ENCODE data around the gene CDC20B.
A peak's percentile ranks its signal among the peaks of the same experiment; 100 is the strongest.

Gene CDC20B

DNA sequence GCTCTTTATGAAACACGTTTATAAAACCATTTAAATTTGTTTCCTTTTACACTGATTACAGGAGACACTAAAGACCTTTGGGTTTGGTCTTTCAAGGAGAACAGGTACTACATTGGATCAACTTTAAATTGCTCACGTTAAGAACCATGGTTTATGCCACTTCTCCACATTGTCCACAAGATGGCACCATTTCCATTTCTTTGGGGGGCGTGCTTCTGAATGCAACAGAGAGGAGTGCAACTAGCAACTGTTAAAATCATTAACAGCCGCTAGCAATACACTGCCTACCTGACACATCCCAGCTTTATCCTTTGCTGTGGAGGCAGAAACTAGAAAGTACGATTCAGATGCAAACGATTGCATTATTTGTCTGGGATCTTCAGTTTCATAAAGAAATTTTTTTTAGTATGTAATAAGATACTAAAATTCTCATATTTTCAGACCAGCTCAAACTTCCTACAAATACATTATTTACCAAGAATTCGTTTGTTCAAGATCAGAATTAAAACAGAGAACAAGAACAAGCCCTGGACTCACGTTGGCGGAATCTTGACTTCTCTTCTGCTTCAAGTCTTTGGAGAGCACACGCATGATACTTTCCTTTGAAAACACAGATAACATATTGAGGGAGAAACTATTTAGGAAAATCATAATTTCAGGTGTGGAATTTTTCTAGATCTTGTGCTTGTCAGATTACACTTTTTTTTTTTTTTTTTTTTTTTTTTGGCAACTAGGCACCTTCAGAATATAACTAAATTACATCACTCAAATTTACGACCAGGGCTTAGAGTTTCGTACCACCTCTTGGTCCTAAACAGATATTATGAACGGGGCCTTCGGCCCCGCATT is 702 bp downstream of the CDC20B start:
- Histone ChIP-seq H3K36me3 (ENCODE audit: insufficient read depth, low read length) (no peaks in the 10 kb centered on the region), H3K79me2 (ENCODE audit: insufficient read depth, low read length) (no peaks in the 10 kb centered on the region), H4K20me1 (ENCODE audit: insufficient read depth, low read length) (no peaks in the 10 kb centered on the region), H3F3A (ENCODE audit: insufficient read depth, low read length) (no peaks in the 10 kb centered on the region), H3K27ac (ENCODE audit: low read depth, low read length, poor library complexity, severe bottlenecking) (no peak overlapping the region), H3K4me3 (ENCODE audit: low read depth, low read length, poor library complexity, severe bottlenecking) (peak overlapping the region; percentile 65), H2AFZ (ENCODE audit: low read length) (no peak overlapping the region), H3K4me1 (ENCODE audit: insufficient read depth, low read length, severe bottlenecking) (peaks cover 31% of the 10 kb centered on the region), H3K9me3 (ENCODE audit: low read length) (no peaks in the 10 kb centered on the region), H3K9me2 (ENCODE audit: low read depth, low read length) (no peaks in the 10 kb centered on the region), H3K27me3 (ENCODE audit: insufficient read depth, low read length) (no peaks in the 10 kb centered on the region), H3K4me2 (ENCODE audit: low read length) (peak overlapping the region; percentile 93), H3K9ac (ENCODE audit: low read length) (no peak overlapping the region; the same call in 1 of the 2 replicates)
- TF ChIP-seq EZH2 (IDR thresholded peaks at IDR 0.05; ENCODE audit: borderline replicate concordance, low read length) = no peak
- TF ChIP-seq, protein P1, sequence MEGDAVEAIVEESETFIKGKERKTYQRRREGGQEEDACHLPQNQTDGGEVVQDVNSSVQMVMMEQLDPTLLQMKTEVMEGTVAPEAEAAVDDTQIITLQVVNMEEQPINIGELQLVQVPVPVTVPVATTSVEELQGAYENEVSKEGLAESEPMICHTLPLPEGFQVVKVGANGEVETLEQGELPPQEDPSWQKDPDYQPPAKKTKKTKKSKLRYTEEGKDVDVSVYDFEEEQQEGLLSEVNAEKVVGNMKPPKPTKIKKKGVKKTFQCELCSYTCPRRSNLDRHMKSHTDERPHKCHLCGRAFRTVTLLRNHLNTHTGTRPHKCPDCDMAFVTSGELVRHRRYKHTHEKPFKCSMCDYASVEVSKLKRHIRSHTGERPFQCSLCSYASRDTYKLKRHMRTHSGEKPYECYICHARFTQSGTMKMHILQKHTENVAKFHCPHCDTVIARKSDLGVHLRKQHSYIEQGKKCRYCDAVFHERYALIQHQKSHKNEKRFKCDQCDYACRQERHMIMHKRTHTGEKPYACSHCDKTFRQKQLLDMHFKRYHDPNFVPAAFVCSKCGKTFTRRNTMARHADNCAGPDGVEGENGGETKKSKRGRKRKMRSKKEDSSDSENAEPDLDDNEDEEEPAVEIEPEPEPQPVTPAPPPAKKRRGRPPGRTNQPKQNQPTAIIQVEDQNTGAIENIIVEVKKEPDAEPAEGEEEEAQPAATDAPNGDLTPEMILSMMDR (IDR thresholded peaks at IDR 0.05; ENCODE audit: low read length) = peak; percentile 85

GRCh38 chr5:55171471-55171870 is 1.5 kb downstream of the CDC20B start:
- Histone ChIP-seq H3K79me2 (ENCODE audit: insufficient read depth, low read length) (no peaks in the 10 kb centered on the region), H3K27me3 (ENCODE audit: insufficient read depth, low read length) (no peaks in the 10 kb centered on the region), H3F3A (ENCODE audit: insufficient read depth, low read length) (no peaks in the 10 kb centered on the region), H3K9me3 (ENCODE audit: low read length) (no peaks in the 10 kb centered on the region), H3K9me2 (ENCODE audit: low read depth, low read length) (no peaks in the 10 kb centered on the region), H3K4me3 (ENCODE audit: low read depth, low read length, poor library complexity, severe bottlenecking) (no peak overlapping the region), H3K9ac (ENCODE audit: low read length) (no peak overlapping the region), H3K36me3 (ENCODE audit: insufficient read depth, low read length) (no peaks in the 10 kb centered on the region), H3K27ac (ENCODE audit: low read depth, low read length, poor library complexity, severe bottlenecking) (no peak overlapping the region), H2AFZ (ENCODE audit: low read length) (no peak overlapping the region), H3K4me2 (ENCODE audit: low read length) (no peak overlapping the region), H4K20me1 (ENCODE audit: insufficient read depth, low read length) (no peaks in the 10 kb centered on the region), H3K4me1 (ENCODE audit: insufficient read depth, low read length, severe bottlenecking) (peaks cover 26% of the 10 kb centered on the region)
- TF ChIP-seq EZH2 (IDR thresholded peaks at IDR 0.05; ENCODE audit: borderline replicate concordance, low read length) = no peak
- TF ChIP-seq, protein P1 (IDR thresholded peaks at IDR 0.05; ENCODE audit: low read length) = no peak

- H3K9me3 ChIP-seq (ENCODE audit: low read length) = no peaks in the 10 kb centered on the region
- no peaks in the 10 kb centered on the region for H3K79me2 ChIP-seq (ENCODE audit: insufficient read depth, low read length)
- TF ChIP-seq, protein P1 (IDR thresholded peaks at IDR 0.05; ENCODE audit: low read length) = no peak
- TF ChIP-seq EZH2 (IDR thresholded peaks at IDR 0.05; ENCODE audit: borderline replicate concordance, low read length) = no peak
- no peak overlapping the region for H3K9ac ChIP-seq (ENCODE audit: low read length)
- no peaks in the 10 kb centered on the region for H3K9me2 ChIP-seq (ENCODE audit: low read depth, low read length)
- H3K36me3 ChIP-seq (ENCODE audit: insufficient read depth, low read length) = no peaks in the 10 kb centered on the region
- no peaks in the 10 kb centered on the region for H3K4me1 ChIP-seq (ENCODE audit: insufficient read depth, low read length, severe bottlenecking)
- H3K27ac ChIP-seq (ENCODE audit: low read depth, low read length, poor library complexity, severe bottlenecking) = no peak overlapping the region
- H4K20me1 ChIP-seq (ENCODE audit: insufficient read depth, low read length) = no peaks in the 10 kb centered on the region
- H3F3A ChIP-seq (ENCODE audit: insufficient read depth, low read length) = no peaks in the 10 kb centered on the region
- H3K27me3 ChIP-seq (ENCODE audit: insufficient read depth, low read length) = peaks cover 8% of the 10 kb centered on the region; the same call in 1 of the 2 replicates
- no peak overlapping the region for H3K4me3 ChIP-seq (ENCODE audit: low read depth, low read length, poor library complexity, severe bottlenecking)
- H2AFZ ChIP-seq (ENCODE audit: low read length) = no peak overlapping the region
- no peak overlapping the region for H3K4me2 ChIP-seq (ENCODE audit: low read length)
Measured at GRCh38 chr5:55162666-55163065, 10.3 kb downstream of the CDC20B start.

Measured in OCI-LY1 (cell line).